ENCODE results near the gene SENP2.

DNA sequence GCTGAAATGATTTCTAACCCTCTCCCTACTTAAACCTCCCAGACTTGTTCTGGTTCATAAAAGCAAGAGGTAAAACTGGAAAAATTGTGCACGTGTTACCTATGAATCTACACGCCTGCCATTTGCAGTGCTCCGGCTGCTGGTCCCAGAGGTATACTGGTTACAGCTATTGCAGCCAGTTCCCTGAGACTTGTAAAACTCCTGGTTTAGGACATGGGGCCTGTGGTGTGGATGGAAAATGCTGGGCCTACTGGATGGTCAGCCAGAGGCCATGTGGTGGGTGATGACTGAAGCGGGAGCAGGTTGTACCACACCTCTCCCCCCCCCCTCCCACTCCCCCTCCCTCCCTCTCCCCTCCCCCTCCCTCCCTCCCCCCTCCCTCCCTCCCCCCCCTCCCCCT lies 45.0 kb downstream of the SENP2 start:
- TF ChIP-seq BCL3 (IDR thresholded peaks at IDR 0.05) (no peak), POLR2AphosphoS2 (conservative IDR thresholded peaks at IDR 0.05; ENCODE audit: low read length) (no peak), CHD4 (IDR thresholded peaks at IDR 0.05; ENCODE audit: borderline replicate concordance) (no peak), HDAC2 (IDR thresholded peaks at IDR 0.05) (no peak), REST (IDR thresholded peaks at IDR 0.05) (no peak), HMGXB4 (CRISPR knock-in tag; IDR thresholded peaks at IDR 0.05; ENCODE audit: borderline replicate concordance) (no peak), KDM1A (IDR thresholded peaks at IDR 0.05; ENCODE audit: low read depth) (no peak), HOXA7 (CRISPR knock-in tag; IDR thresholded peaks at IDR 0.05) (no peak), MYC (IDR thresholded peaks at IDR 0.05; ENCODE audit: borderline replicate concordance, low read length) (no peak), EHMT2 (IDR thresholded peaks at IDR 0.05; ENCODE audit: low read depth) (no peak), POLR2A (IDR thresholded peaks at IDR 0.05; ENCODE audit: low read length) (no peak)
- TF ChIP-seq, protein P1, sequence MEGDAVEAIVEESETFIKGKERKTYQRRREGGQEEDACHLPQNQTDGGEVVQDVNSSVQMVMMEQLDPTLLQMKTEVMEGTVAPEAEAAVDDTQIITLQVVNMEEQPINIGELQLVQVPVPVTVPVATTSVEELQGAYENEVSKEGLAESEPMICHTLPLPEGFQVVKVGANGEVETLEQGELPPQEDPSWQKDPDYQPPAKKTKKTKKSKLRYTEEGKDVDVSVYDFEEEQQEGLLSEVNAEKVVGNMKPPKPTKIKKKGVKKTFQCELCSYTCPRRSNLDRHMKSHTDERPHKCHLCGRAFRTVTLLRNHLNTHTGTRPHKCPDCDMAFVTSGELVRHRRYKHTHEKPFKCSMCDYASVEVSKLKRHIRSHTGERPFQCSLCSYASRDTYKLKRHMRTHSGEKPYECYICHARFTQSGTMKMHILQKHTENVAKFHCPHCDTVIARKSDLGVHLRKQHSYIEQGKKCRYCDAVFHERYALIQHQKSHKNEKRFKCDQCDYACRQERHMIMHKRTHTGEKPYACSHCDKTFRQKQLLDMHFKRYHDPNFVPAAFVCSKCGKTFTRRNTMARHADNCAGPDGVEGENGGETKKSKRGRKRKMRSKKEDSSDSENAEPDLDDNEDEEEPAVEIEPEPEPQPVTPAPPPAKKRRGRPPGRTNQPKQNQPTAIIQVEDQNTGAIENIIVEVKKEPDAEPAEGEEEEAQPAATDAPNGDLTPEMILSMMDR (IDR thresholded peaks at IDR 0.05) = no peak
